Measurements from ENCODE around the gene BABAM2. TPM values are rescaled to one million over a fixed set of nuclear protein-coding genes. Genes with fewer than 3 reads are reported as not detected.

BABAM2 gene
- total and polyA plus RNA-seq, 10 of the 15 experiments (the other 5 are each of a cell fraction or from before 2014, with no cell fraction given): 30.7 to 59.9 (median 44.5) TPM

DNA sequence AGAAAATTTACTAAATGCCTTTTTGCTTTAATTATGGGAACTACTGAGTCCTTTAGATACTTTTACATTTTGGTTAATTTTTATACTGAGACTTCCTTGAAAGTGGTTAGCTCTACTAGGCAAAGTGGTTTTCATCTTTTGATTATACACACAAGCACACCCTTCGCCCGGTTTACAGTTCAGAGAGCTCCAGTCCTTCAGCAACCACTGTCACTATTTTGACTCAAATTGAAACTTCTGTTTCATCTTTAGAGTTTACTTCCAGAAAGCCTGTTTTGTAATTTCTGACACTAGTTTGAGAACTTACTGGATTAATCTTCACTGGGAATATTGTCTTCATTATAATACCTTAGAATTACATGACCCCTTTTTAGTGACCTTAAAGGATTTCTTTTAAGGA, 361.8 kb downstream of the BABAM2 start (continued):
- TF ChIP-seq, protein P1, sequence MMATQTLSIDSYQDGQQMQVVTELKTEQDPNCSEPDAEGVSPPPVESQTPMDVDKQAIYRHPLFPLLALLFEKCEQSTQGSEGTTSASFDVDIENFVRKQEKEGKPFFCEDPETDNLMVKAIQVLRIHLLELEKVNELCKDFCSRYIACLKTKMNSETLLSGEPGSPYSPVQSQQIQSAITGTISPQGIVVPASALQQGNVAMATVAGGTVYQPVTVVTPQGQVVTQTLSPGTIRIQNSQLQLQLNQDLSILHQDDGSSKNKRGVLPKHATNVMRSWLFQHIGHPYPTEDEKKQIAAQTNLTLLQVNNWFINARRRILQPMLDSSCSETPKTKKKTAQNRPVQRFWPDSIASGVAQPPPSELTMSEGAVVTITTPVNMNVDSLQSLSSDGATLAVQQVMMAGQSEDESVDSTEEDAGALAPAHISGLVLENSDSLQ (IDR thresholded peaks at IDR 0.05): no peak
- TF ChIP-seq LARP7 (IDR thresholded peaks at IDR 0.05): no peak
- no peak for TF ChIP-seq SMAD1 (IDR thresholded peaks at IDR 0.05; ENCODE audit: low read depth, partially characterized antibody)
- peak; percentile 79 to 83; a peak in 3 of 4 replicates for TF ChIP-seq IKZF2 (IDR thresholded peaks at IDR 0.05)
- TF ChIP-seq, protein P2, sequence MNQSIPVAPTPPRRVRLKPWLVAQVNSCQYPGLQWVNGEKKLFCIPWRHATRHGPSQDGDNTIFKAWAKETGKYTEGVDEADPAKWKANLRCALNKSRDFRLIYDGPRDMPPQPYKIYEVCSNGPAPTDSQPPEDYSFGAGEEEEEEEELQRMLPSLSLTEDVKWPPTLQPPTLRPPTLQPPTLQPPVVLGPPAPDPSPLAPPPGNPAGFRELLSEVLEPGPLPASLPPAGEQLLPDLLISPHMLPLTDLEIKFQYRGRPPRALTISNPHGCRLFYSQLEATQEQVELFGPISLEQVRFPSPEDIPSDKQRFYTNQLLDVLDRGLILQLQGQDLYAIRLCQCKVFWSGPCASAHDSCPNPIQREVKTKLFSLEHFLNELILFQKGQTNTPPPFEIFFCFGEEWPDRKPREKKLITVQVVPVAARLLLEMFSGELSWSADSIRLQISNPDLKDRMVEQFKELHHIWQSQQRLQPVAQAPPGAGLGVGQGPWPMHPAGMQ (IDR thresholded peaks at IDR 0.05; ENCODE audit: borderline replicate concordance): no peak
- TF ChIP-seq RELA (IDR thresholded peaks at IDR 0.05; ENCODE audit: borderline replicate concordance, partially characterized antibody): no peak
- TF ChIP-seq FOS (IDR thresholded peaks at IDR 0.05; ENCODE audit: borderline replicate concordance, extremely low read depth, insufficient read length): no peak
- TF ChIP-seq ZNF217 (IDR thresholded peaks at IDR 0.05): peak; percentile 49; the same call in 1 of the 2 replicates
- TF ChIP-seq TAF1 (IDR thresholded peaks at IDR 0.05; ENCODE audit: borderline replicate concordance, low read depth, low read length): no peak
- no peak for TF ChIP-seq HDAC2 (IDR thresholded peaks at IDR 0.05)
- TF ChIP-seq EP300 (IDR thresholded peaks at IDR 0.05; ENCODE audit: borderline replicate concordance in 1 of 2, control insufficient read depth in 1 of 2, low read depth in 2 of 2, low read length in 2 of 2): peak in 1 of 2 experiments; percentile 52; a peak in 1 of 4 replicates
- TF ChIP-seq BMI1 (IDR thresholded peaks at IDR 0.05; ENCODE audit: borderline replicate concordance): no peak
- TF ChIP-seq, protein P3, sequence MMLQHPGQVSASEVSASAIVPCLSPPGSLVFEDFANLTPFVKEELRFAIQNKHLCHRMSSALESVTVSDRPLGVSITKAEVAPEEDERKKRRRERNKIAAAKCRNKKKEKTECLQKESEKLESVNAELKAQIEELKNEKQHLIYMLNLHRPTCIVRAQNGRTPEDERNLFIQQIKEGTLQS (IDR thresholded peaks at IDR 0.05; ENCODE audit: borderline replicate concordance, extremely low read depth, low read depth, low read length): no peak
- TF ChIP-seq, protein P4, sequence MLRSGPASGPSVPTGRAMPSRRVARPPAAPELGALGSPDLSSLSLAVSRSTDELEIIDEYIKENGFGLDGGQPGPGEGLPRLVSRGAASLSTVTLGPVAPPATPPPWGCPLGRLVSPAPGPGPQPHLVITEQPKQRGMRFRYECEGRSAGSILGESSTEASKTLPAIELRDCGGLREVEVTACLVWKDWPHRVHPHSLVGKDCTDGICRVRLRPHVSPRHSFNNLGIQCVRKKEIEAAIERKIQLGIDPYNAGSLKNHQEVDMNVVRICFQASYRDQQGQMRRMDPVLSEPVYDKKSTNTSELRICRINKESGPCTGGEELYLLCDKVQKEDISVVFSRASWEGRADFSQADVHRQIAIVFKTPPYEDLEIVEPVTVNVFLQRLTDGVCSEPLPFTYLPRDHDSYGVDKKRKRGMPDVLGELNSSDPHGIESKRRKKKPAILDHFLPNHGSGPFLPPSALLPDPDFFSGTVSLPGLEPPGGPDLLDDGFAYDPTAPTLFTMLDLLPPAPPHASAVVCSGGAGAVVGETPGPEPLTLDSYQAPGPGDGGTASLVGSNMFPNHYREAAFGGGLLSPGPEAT (IDR thresholded peaks at IDR 0.05; ENCODE audit: low read depth): peak; percentile 58; the same call in 1 of the 2 replicates
- no peak for TF ChIP-seq CREB1 (IDR thresholded peaks at IDR 0.05; ENCODE audit: low read depth)
- TF ChIP-seq MYB (IDR thresholded peaks at IDR 0.05; ENCODE audit: borderline replicate concordance, low read depth, low read length): no peak
- TF ChIP-seq RCOR1 (conservative IDR thresholded peaks at IDR 0.05; ENCODE audit: low read depth, low read length): no peak
- TF ChIP-seq CHD2 (IDR thresholded peaks at IDR 0.05; ENCODE audit: borderline replicate concordance, low read depth, low read length): no peak
- TF ChIP-seq, protein P5, sequence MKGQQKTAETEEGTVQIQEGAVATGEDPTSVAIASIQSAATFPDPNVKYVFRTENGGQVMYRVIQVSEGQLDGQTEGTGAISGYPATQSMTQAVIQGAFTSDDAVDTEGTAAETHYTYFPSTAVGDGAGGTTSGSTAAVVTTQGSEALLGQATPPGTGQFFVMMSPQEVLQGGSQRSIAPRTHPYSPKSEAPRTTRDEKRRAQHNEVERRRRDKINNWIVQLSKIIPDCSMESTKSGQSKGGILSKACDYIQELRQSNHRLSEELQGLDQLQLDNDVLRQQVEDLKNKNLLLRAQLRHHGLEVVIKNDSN (IDR thresholded peaks at IDR 0.05; ENCODE audit: borderline replicate concordance, extremely low read length, insufficient read depth, low read depth, low read length): no peak
- no peak for TF ChIP-seq NBN (IDR thresholded peaks at IDR 0.05)
- no peak for TF ChIP-seq RB1 (IDR thresholded peaks at IDR 0.05; ENCODE audit: borderline replicate concordance)
- TF ChIP-seq CBFB (IDR thresholded peaks at IDR 0.05; ENCODE audit: low read depth): no peak
- TF ChIP-seq BACH1 (IDR thresholded peaks at IDR 0.05; ENCODE audit: borderline replicate concordance): no peak
- TF ChIP-seq CBX3 (IDR thresholded peaks at IDR 0.05; ENCODE audit: borderline replicate concordance, low read depth): no peak
- peak; percentile 68 for TF ChIP-seq IRF4 (IDR thresholded peaks at IDR 0.05; ENCODE audit: low read depth, low read length)
